ENCODE measurements around the gene LMCD1.
A peak's percentile ranks its signal among the peaks of the same experiment; 100 is the strongest.

Gene LMCD1

GRCh38 chr3:8595252-8595651, 93.6 kb downstream of the LMCD1 start:
- DNase-seq: no peak

- no peak for DNase-seq
Observed at GRCh38 chr3:8595695-8596115, 94.1 kb downstream of the LMCD1 start.

GRCh38 chr3:8596321-8597218, 94.9 kb downstream of the LMCD1 start:
- DNase-seq: no peak

DNA sequence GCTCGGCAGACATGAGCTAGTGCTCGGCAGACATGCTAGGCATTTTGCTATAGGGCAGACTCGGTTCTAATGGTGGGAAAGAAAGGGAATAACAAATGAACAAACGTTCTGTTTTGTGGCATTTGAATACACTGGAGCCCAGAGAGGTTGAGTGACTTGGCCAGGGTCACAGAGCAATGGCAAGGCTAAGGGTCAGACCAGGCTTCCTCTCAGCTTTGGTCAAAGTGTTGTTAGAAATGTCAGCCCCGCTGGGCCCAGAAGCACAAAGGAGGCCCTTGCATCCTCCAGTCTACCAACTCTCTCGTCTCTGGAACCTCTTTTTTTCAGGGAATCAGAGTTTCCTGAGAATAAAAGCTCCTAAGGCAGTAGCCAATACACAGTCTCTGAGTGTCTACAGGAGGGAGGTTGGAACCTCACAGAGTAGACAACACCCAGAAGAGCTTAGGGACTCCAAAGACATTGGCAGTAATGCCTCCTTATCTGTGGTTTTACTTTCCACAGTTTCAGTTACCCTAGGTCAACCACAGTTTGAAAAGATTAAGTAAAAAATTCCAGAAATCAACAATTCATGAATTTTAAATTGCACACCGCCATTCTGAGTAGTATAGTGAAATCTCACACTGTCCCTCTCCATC, 95.7 kb downstream of the LMCD1 start:
- no peak for DNase-seq

DNA sequence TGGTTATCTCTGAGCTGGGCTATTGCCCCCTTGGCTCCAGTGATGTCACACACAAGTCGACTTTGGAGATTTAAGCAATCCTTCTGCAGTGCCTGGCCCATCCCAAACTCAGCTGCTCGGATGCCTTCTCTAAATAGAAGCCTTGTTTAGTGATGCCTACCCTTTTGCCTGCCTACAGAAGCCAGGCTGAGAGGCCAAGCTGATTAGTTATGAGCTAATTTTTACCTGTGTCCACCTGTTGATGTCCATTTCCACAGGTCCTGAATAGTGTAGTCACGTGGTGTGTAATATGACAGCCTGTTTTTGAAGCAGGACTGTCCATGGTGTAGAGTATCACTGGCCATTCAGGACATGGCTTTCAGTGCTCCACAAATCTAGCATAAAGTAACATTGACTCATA, 97.5 kb downstream of the LMCD1 start:
- DNase-seq: no peak

DNA sequence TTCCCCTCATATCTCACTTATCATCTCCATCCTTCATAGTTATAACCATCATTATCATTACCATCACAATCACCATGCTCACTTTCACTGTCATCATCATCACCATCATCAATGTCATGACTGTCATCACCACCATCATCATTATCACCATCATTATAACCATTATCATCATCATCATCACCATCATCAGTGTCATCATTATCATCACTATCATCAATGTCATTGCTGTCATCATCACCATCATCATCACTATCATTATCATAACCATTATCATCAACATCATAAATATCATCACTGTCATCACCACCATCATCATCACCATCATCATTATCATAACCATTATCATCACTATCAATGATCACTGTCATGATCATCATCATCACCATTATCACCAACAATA, 98.8 kb downstream of the LMCD1 start:
- DNase-seq: no peak

GRCh38 chr3:8603115-8603710, 101.6 kb downstream of the LMCD1 start:
- DNase-seq: no peak

DNA sequence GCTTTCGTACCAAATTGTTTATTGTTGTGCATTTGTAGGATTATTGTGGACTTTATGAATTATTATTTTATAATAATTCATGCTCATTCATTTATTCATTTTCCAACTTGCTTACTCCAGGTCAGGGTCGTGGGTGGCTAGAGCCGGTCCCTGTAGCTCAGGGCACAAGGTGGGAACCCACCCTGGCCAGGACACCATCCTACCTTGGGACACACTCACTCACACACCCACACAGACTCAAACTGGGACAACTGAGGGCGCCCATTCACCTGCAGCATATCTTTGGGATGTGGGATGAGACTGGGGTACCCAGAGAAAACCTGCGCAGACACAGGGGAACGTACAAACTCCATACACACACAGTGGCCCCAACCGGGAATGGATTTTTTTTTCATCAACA, 102.4 kb downstream of the LMCD1 start:
- no peak for DNase-seq

GRCh38 chr3:8604988-8605387, 103.4 kb downstream of the LMCD1 start:
- no peak for DNase-seq

- no peak for DNase-seq
Observed at GRCh38 chr3:8606701-8607231, 105.1 kb downstream of the LMCD1 start.

GRCh38 chr3:8607234-8608040, 105.8 kb downstream of the LMCD1 start:
- DNase-seq: peak; percentile 15 to 36

DNA sequence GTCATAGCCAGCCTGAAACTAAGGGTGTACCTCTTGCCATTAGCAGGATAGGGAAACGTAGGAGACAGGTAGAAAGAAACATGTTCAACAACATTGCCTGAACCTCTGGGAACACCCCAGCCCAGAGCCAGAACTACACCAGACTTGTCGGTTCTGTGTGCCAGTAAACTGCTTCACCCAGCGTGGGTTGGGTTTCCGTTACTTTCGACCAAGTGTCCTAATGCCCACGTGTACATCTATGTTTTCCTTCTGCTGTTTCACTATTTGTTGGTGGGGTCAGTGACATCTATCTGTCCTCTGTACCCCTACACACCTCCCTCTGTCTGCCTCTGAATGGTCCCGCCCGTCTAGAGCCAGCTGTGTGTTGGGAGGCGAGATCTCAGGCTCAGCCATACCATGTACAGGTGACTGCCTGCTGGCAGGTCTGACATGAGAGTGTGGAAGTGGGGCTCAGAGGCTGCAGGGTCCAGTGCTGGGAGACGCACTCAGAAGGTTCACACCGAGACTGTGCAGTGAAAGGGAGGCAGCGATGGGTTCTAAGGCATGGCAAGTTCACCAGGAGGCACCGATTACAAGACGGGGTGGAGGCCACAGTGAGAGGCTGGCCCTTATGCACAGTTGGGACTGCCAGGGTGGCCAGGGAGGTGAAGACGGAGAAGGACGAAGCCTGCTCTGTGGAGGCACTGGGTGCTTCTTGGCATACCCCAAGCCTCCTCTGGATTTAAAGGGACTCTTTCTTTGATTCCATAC, 106.6 kb downstream of the LMCD1 start:
- no peak for DNase-seq

DNA sequence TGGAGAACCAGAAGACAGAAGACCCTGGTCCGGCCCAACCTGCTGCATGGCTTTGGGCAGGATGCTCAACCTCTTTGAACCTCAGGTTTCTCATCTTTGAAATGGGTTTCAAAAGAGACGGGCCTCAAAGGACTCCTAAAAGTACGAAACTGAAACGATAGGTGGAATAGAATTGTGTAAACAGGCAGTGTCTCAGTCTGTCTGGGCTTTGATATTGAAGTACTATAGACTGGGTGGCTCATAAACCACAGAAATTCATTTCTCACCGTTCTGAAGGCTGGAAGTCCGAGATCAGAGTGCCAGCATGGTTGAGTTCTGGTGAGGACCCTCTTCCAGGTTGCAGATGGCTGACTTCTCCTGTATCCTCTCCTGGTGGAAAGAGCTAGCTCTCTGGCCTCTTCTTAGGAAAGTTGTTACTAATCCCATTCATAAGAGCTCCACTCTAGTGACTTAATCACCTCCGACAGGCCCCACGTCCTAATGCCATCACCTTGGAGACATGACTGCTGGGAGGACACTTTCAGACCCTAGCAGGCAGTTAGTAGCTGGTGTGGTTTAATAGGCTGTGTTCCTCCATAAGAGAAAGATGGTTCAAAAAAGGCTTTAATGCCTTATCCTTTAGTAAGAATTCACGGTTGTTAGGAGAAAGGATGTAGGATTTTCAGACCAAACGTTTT, 107.3 kb downstream of the LMCD1 start:
- no peak for DNase-seq

GRCh38 chr3:8610951-8611350, 109.3 kb downstream of the LMCD1 start:
- no peak for DNase-seq

DNA sequence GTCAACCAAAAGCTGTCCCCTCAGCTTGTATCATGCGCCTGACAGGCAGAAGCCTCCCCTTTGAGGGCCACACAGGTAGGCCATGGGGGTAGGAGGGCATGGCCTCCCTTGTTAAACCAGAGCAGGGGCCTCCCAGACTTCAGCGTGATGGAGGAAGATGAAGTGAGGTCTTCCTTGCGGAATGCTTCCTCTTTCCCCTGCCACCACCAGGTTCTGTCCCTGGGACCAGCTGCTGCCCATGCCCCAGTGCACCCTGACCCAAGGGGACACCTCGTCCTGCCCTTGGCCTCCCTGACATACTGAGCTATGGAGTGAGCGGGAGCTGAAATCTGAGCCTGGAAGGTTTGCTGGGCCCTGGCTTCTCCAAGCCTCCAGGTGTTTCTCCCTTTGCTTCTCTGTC, 116.3 kb downstream of the LMCD1 start:
- DNase-seq: no peak

DNA sequence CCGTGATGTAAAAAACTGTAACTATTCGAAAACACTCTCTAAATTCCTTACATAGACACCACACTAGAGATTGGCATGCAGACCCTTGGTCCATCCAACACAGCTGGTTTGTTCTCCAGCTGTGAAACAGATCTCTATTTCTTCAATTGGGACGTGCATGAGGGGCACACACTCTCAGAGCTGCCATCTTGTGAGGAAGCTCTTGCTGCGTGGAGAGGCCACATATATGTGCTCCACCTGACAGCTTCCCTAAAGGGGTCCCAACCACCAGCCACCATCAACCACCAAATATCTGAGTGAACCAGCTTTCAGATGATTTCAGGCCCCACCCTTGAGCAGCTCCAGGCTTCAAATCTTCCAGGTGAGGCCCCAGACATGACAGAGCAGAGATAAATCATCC, 117.3 kb downstream of the LMCD1 start:
- no peak for DNase-seq

GRCh38 chr3:8619548-8619947, 117.9 kb downstream of the LMCD1 start:
- no peak for DNase-seq

- no peak for DNase-seq
Observed at GRCh38 chr3:8621141-8621540, 119.5 kb downstream of the LMCD1 start.

- DNase-seq: no peak
Observed at GRCh38 chr3:8621872-8622271, 120.2 kb downstream of the LMCD1 start.

- peak; percentile 13 for DNase-seq
Observed at GRCh38 chr3:8622873-8623691, 121.5 kb downstream of the LMCD1 start.

GRCh38 chr3:8623741-8624140, 122.1 kb downstream of the LMCD1 start:
- no peak for DNase-seq

Data from NCI-H2081 (cell line).